ENCODE measurements around the gene KIF12. TPM values are rescaled to one million over a fixed set of nuclear protein-coding genes. Genes with fewer than 3 reads are reported as not detected.

KIF12 gene
- total and polyA plus RNA-seq, 2 donors = 0.11 to 0.42 TPM

GRCh38 chr9:114080773-114081440, 18.2 kb downstream of the KIF12 start:
- H3K4me1 ChIP-seq (ENCODE audit: insufficient read depth) = no peaks in the 10 kb centered on the region
- no peaks in the 10 kb centered on the region for H3K36me3 ChIP-seq (ENCODE audit: insufficient read depth)
- DNase-seq (ENCODE audit: extremely low spot score) = no peak
- no peak overlapping the region for H3K27ac ChIP-seq (ENCODE audit: low read depth)
- no peak overlapping the region for H3K4me3 ChIP-seq (ENCODE audit: low read depth, low read length)
- 94% methylated on average over 7 of the region's 7 CpGs for WGBS

GRCh38 chr9:114080195-114080772, 18.8 kb downstream of the KIF12 start:
- no peak for DNase-seq (ENCODE audit: extremely low spot score)
- Histone ChIP-seq H3K27ac (ENCODE audit: low read depth) (no peak overlapping the region), H3K4me1 (ENCODE audit: insufficient read depth) (no peaks in the 10 kb centered on the region), H3K4me3 (ENCODE audit: low read depth, low read length) (no peak overlapping the region), H3K36me3 (ENCODE audit: insufficient read depth) (no peaks in the 10 kb centered on the region)
- WGBS = 86% methylated on average over 5 of the region's 5 CpGs

- no peaks in the 10 kb centered on the region for H3K36me3 ChIP-seq (ENCODE audit: insufficient read depth)
- WGBS = 82% methylated on average over 7 of the region's 7 CpGs
Measured at GRCh38 chr9:114078781-114079156, 20.3 kb downstream of the KIF12 start.

GRCh38 chr9:114078021-114078780, 20.9 kb downstream of the KIF12 start, which contains the start of gene AMBP:
AMBP (minus strand) TSS chr9:114078300; CDS start chr9:114078209, 91 bp downstream.
- H3K27ac ChIP-seq (ENCODE audit: low read depth) = no peak within 1 kb of the TSS
- H3K4me3 ChIP-seq (ENCODE audit: low read depth, low read length) = no peak within 1 kb of the TSS
- 59% methylated on average over 16 of the region's 16 CpGs for WGBS
- DNase-seq (ENCODE audit: extremely low spot score) = no peak
- no peaks in the 10 kb centered on the region for H3K36me3 ChIP-seq (ENCODE audit: insufficient read depth)
- no peaks in the 10 kb centered on the region for H3K4me1 ChIP-seq (ENCODE audit: insufficient read depth)

More at GRCh38 chr9:114078781-114079156, 20.3 kb downstream of the KIF12 start:
- Histone ChIP-seq H3K4me3 (ENCODE audit: low read depth, low read length) (no peak overlapping the region), H3K4me1 (ENCODE audit: insufficient read depth) (no peaks in the 10 kb centered on the region), H3K27ac (ENCODE audit: low read depth) (no peak overlapping the region)
- DNase-seq (ENCODE audit: extremely low spot score) = no peak

- no peak overlapping the region for H3K4me3 ChIP-seq (ENCODE audit: low read depth, low read length)
- no peak overlapping the region for H3K27ac ChIP-seq (ENCODE audit: low read depth)
- no peaks in the 10 kb centered on the region for H3K4me1 ChIP-seq (ENCODE audit: insufficient read depth)
- H3K36me3 ChIP-seq (ENCODE audit: insufficient read depth) = no peaks in the 10 kb centered on the region
- WGBS = 72% methylated on average over 7 of the region's 7 CpGs
- no peak for DNase-seq (ENCODE audit: extremely low spot score)
Measured at GRCh38 chr9:114077162-114077837, 21.8 kb downstream of the KIF12 start.

GRCh38 chr9:114076237-114077161, 22.6 kb downstream of the KIF12 start:
- H3K4me1 ChIP-seq (ENCODE audit: insufficient read depth) = no peaks in the 10 kb centered on the region
- H3K27ac ChIP-seq (ENCODE audit: low read depth) = no peak overlapping the region
- no peak overlapping the region for H3K4me3 ChIP-seq (ENCODE audit: low read depth, low read length)
- no peaks in the 10 kb centered on the region for H3K36me3 ChIP-seq (ENCODE audit: insufficient read depth)
- DNase-seq (ENCODE audit: extremely low spot score) = no peak
- WGBS = 78% methylated on average over 14 of the region's 14 CpGs

- Histone ChIP-seq H3K27ac (ENCODE audit: low read depth) (no peak overlapping the region), H3K4me1 (ENCODE audit: insufficient read depth) (no peaks in the 10 kb centered on the region), H3K4me3 (ENCODE audit: low read depth, low read length) (no peak overlapping the region), H3K36me3 (ENCODE audit: insufficient read depth) (no peaks in the 10 kb centered on the region)
- no peak for DNase-seq (ENCODE audit: extremely low spot score)
- 79% methylated on average over 4 of the region's 4 CpGs for WGBS
Measured at GRCh38 chr9:114075602-114076001, 23.5 kb downstream of the KIF12 start.

- 67% methylated on average over 14 of the region's 14 CpGs for WGBS
- DNase-seq (ENCODE audit: extremely low spot score) = no peak
Measured at GRCh38 chr9:114072184-114073140, 26.6 kb downstream of the KIF12 start.

GRCh38 chr9:114071197-114071795, 27.8 kb downstream of the KIF12 start:
- no peak for DNase-seq (ENCODE audit: extremely low spot score)
- 83% methylated on average over 7 of the region's 7 CpGs for WGBS
- Histone ChIP-seq H3K36me3 (ENCODE audit: insufficient read depth) (no peaks in the 10 kb centered on the region), H3K4me3 (ENCODE audit: low read depth, low read length) (no peak overlapping the region), H3K27ac (ENCODE audit: low read depth) (no peak overlapping the region), H3K4me1 (ENCODE audit: insufficient read depth) (no peaks in the 10 kb centered on the region)

More at GRCh38 chr9:114072184-114073140, 26.6 kb downstream of the KIF12 start:
- no peak overlapping the region for H3K27ac ChIP-seq (ENCODE audit: low read depth)
- H3K36me3 ChIP-seq (ENCODE audit: insufficient read depth) = no peaks in the 10 kb centered on the region
- no peak overlapping the region for H3K4me3 ChIP-seq (ENCODE audit: low read depth, low read length)
- no peaks in the 10 kb centered on the region for H3K4me1 ChIP-seq (ENCODE audit: insufficient read depth)

- DNase-seq (ENCODE audit: extremely low spot score) = no peak
- H3K27ac ChIP-seq (ENCODE audit: low read depth) = no peak overlapping the region
- no peaks in the 10 kb centered on the region for H3K36me3 ChIP-seq (ENCODE audit: insufficient read depth)
- WGBS = 83% methylated on average over 17 of the region's 17 CpGs
- no peak overlapping the region for H3K4me3 ChIP-seq (ENCODE audit: low read depth, low read length)
- H3K4me1 ChIP-seq (ENCODE audit: insufficient read depth) = no peaks in the 10 kb centered on the region
Measured at GRCh38 chr9:114070188-114071103, 28.6 kb downstream of the KIF12 start.

All from urinary bladder (tissue), 4 donors.